ENCODE data around the gene KEL.

DNA sequence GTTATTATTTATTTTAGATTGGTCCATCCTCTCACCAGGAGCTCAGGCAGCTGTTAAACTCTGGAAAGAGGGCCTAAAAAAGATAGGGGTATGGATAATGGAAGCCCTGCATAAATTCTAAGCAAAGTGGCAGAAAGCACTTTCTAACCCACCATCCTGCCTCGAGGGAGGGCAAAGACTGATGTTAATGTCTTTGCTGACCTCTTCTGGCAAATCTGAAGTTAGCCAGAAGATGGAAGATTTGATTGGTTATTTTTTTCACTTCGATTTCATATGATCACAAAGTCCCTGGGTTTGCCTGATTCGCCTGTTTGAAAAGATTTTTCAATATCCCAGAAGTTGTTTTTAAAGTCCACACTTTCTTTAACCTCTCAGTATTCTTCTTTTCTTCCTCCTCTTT lies 39.9 kb upstream of the KEL start:
- TF ChIP-seq GATA3 (IDR thresholded peaks at IDR 0.05; ENCODE audit: low read depth, low read length), result no peak
- TF ChIP-seq GATA2 (IDR thresholded peaks at IDR 0.05; ENCODE audit: low read depth, low read length), result no peak

All from SH-SY5Y (cell line).